GM19239 (cell line): ENCODE measurements around the gene DAGLA.

Experiments used
- DNase-seq: peaks from one replicate; pipeline ENCODE4 v3.0.0; 2011; ENCODE audit warnings: low spot score; ENCODE audit not compliant: insufficient read length
- FAIRE-seq: peaks from 2 replicates; lab custom pipeline; 2011; peaks lifted over from hg19 to GRCh38; lab: Jason Lieb, UNC

DAGLA gene

GRCh38 chr11:61704838-61705237 lies 24.6 kb downstream of the DAGLA start:
- DNase-seq (no peak), FAIRE-seq (no peak)

- FAIRE-seq (no peak), DNase-seq (no peak)
These were observed 26.5 kb downstream of the DAGLA start for GRCh38 chr11:61706452-61707400.

GRCh38 chr11:61707574-61707973 lies 27.4 kb downstream of the DAGLA start:
- DNase-seq, result no peak
- FAIRE-seq, result no peak

GRCh38 chr11:61709110-61709509 lies 28.9 kb downstream of the DAGLA start:
- no peak for FAIRE-seq
- DNase-seq, result no peak

GRCh38 chr11:61709572-61709971 lies 29.4 kb downstream of the DAGLA start:
- no peak for FAIRE-seq

GRCh38 chr11:61710019-61710418 lies 29.8 kb downstream of the DAGLA start:
- no peak for FAIRE-seq
- no peak for DNase-seq

More at GRCh38 chr11:61709572-61709971, 29.4 kb downstream of the DAGLA start:
- DNase-seq, result no peak

GRCh38 chr11:61711037-61711436 lies 30.8 kb downstream of the DAGLA start:
- DNase-seq (no peak), FAIRE-seq (no peak)

GRCh38 chr11:61711498-61711897 lies 31.3 kb downstream of the DAGLA start:
- DNase-seq (no peak), FAIRE-seq (no peak)

GRCh38 chr11:61712314-61712713 lies 32.1 kb downstream of the DAGLA start:
- FAIRE-seq, result no peak
- no peak for DNase-seq

GRCh38 chr11:61712846-61713245 lies 32.7 kb downstream of the DAGLA start:
- no peak for FAIRE-seq
- DNase-seq, result no peak

GRCh38 chr11:61713464-61713863 lies 33.3 kb downstream of the DAGLA start:
- DNase-seq (no peak), FAIRE-seq (no peak)

- no peak for DNase-seq
- no peak for FAIRE-seq
These were observed 33.7 kb downstream of the DAGLA start for GRCh38 chr11:61713906-61714305.

GRCh38 chr11:61714316-61714715 lies 34.1 kb downstream of the DAGLA start:
- DNase-seq, result no peak
- FAIRE-seq, result no peak

- FAIRE-seq, result no peak
These were observed 34.7 kb downstream of the DAGLA start for GRCh38 chr11:61714916-61715315.

GRCh38 chr11:61715867-61716266 lies 35.7 kb downstream of the DAGLA start:
- DNase-seq (no peak), FAIRE-seq (no peak)

More at GRCh38 chr11:61714916-61715315, 34.7 kb downstream of the DAGLA start:
- no peak for DNase-seq

GRCh38 chr11:61716478-61717285 lies 36.5 kb downstream of the DAGLA start:
- no peak for DNase-seq
- FAIRE-seq, result no peak

- no peak for FAIRE-seq
- DNase-seq, result no peak
These were observed 37.3 kb downstream of the DAGLA start for GRCh38 chr11:61717286-61718033.

- FAIRE-seq (no peak), DNase-seq (no peak)
These were observed 37.9 kb downstream of the DAGLA start for GRCh38 chr11:61718046-61718531.

- no peak for DNase-seq
- no peak for FAIRE-seq
These were observed 38.6 kb downstream of the DAGLA start for GRCh38 chr11:61718621-61719302.

GRCh38 chr11:61719978-61720377 lies 39.8 kb downstream of the DAGLA start:
- FAIRE-seq, result no peak

More at GRCh38 chr11:61719978-61720377, 39.8 kb downstream of the DAGLA start:
- no peak for DNase-seq
